Adrenal gland (tissue), 12 donors: ENCODE results near the gene CCDC192. TPM values are rescaled to one million over a fixed set of nuclear protein-coding genes. Genes with fewer than 3 reads are reported as not detected.
"Not testable (repeated sequence)": the region's sequence is repeated elsewhere in the genome, so short reads cannot be mapped to it uniquely, and the experiment has no call there.

ENCODE experiments used
- DNase-seq, 7 donors: peaks; one replicate each; pipeline ENCODE4 v3.0.0-alpha.2; 2019 to 2020
- H3K27ac ChIP-seq, 5 donors: fragments of 200-600 bp; sonication (generic) in 4 of 5; 1 replicate in 3 of 5; 2 replicates in 2 of 5; pipeline versions ENCODE4 v1.5.1 to v1.8.0; 2016 to 2020; ENCODE audit warnings: mild to moderate bottlenecking in 1 of 5
- H3K27me3 ChIP-seq: fragments of 200-600 bp; 2 replicates; pipeline ENCODE4 v1.8.0; 2021
- H3K36me3 ChIP-seq, 2 donors: fragments of 200-600 bp; replicated peaks in 1 of 2; 1 replicate in 1 of 2; 2 replicates in 1 of 2; pipeline versions ENCODE4 v1.5.1 to v1.8.0; 2018 to 2022
- H3K4me1 ChIP-seq, 2 donors: fragments of 200-600 bp; replicated peaks in 1 of 2; 1 replicate in 1 of 2; 2 replicates in 1 of 2; pipeline versions ENCODE4 v1.5.1 to v1.8.0; 2018 to 2021
- H3K4me3 ChIP-seq, 4 donors: fragments of 200-600 bp; sonication (generic) in 3 of 4; one replicate each; pipeline ENCODE4 v1.5.1; 2016 to 2018
- H3K9me3 ChIP-seq, 3 donors: fragments of 200-600 bp; sonication (generic) in 1 of 3; replicated peaks in 1 of 3; 1 replicate in 2 of 3; 2 replicates in 1 of 3; pipeline versions ENCODE4 v1.5.1 to v1.8.0; 2016 to 2021
- CTCF ChIP-seq, 6 experiments: fragments of 450-650 bp in 4 of 6; fragments of 200-600 bp in 2 of 6; sonication (generic) in 1 of 6; IDR thresholded peaks; 1 replicate in 5 of 6; 2 replicates in 1 of 6; pipeline versions ENCODE4 v1.5.1 to v1.8.0; 2016 to 2021; ENCODE audit warnings: antibody characterized with exemption in 6 of 6, mild to moderate bottlenecking in 2 of 6, moderate library complexity in 1 of 6
- POLR2A ChIP-seq, 2 donors: fragments of 450-650 bp; IDR thresholded peaks; one replicate each; pipeline ENCODE4 v1.6.1; 2017; ENCODE audit warnings: antibody characterized with exemption in 2 of 2, mild to moderate bottlenecking in 2 of 2, moderate library complexity in 1 of 2
- WGBS, 4 donors: extraction: QIAGEN DNeasy Blood & Tissue Kit in 2 of 4; methylation state at CpG; one replicate each; pipeline versions ENCODE4 v1.1.5 to v1.1.7; 2013 to 2017; 5-methylcytosine and 5-hydroxymethylcytosine counted together
- intact Hi-C, 2 donors: fragments of 100-400 bp; cut with DNase I; formaldehyde crosslinking; loops; one replicate each; pipeline versions ENCODE4 v1.14.1 to v1.15.0; 2022 to 2023
- polyA plus RNA-seq, 3 donors: library from polyadenylated mRNA; stranded (reverse); fragments of 200-250 nt in 2 of 3; fragments of 350-450 nt in 1 of 3; fragmentation: Illumina TruSeq in 1 of 3; extraction: RNeasy Lipid Tissue Mini Kit (QIAGEN cat#74804) in 1 of 3; gene quantifications; one replicate each; pipeline ENCODE4 v1.2.3, GENCODE V29; 2013 to 2014
- total RNA-seq, 9 donors: library from RNA; depleted of rRNA in 4 of 9; stranded (reverse); fragments of >200 nt in 4 of 9; fragments of 120-200 nt in 1 of 9; fragmentation: NEBNext Ultra II Directional in 1 of 9; extraction: Animal tissue kit (Norgen Biotek cat#: 25700) in 1 of 9; gene quantifications; one replicate each; pipeline versions ENCODE4 v1.1.0 to v1.2.4, GENCODE V29; 2013 to 2023
- donor health status: healthy with polysubstance abuse.
- donor health status: Bipolar disorder and iron deficiency.
- donor health status: DM: yes; HTN: yes; CAD: no.
- donor health status: DM: no; HTN: no; CAD: no.
- donor health status: DM: no; HTN: no; CAD: no.
- donor health status: DM: yes; HTN: yes; CAD: no.

The CCDC192 gene
- total and polyA plus RNA-seq, 12 donors: 0.35 to 0.56 (median 0.46) TPM; not detected in 8

DNA sequence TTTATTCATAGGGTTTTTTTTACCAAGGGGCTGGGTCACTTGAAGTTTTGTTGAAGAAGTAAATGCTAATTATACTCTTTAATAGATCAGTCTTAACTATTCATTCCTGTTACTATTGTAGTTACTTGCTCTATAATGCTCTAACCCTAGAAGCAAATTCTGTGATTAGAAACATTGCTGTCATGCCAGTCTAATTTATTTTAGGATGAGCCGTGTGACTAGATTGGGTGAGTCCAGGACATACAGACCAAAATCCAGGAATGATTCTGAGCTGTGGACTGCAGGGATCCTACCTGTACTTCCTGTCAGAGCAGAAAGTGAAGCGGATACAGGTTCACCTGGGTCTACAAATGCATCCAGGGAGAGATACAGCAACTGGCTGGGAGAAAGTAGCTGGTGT lies 757 bp upstream of the CCDC192 start:
- TF ChIP-seq POLR2A (IDR thresholded peaks at IDR 0.05): no peak
- no peak for TF ChIP-seq CTCF (IDR thresholded peaks at IDR 0.05)
- no peaks in the 10 kb centered on the region for H3K27me3 ChIP-seq
- no peak for DNase-seq
- H3K27ac ChIP-seq: no peak overlapping the region
- H3K4me1 ChIP-seq: peaks cover 17 to 30% of the 10 kb centered on the region in 2 donors
- H3K4me3 ChIP-seq: no peak overlapping the region
- intact Hi-C loops: no loop called here
- H3K9me3 ChIP-seq: no peaks in the 10 kb centered on the region
- H3K36me3 ChIP-seq: no peaks in the 10 kb centered on the region
- 83 to 92% (median 86%) methylated on average over 2 of the region's 2 CpGs for WGBS, 4 donors

GRCh38 chr5:127705120-127705892 lies 2.1 kb downstream of the CCDC192 start:
- 35 to 39% (median 37%) methylated on average over 4 of the region's 4 CpGs for WGBS, 4 donors
- no peaks in the 10 kb centered on the region for H3K27me3 ChIP-seq
- no peaks in the 10 kb centered on the region for H3K9me3 ChIP-seq
- peaks cover 17 to 21% of the 10 kb centered on the region in 2 donors for H3K4me1 ChIP-seq
- peak overlapping the region in 4 of 5 donors; percentile 5 to 50 (median 36) for H3K27ac ChIP-seq
- H3K36me3 ChIP-seq: no peaks in the 10 kb centered on the region
- DNase-seq: peak; percentile 44 to 77 (median 54)
- intact Hi-C loops: no loop called here
- peak overlapping the region in 1 of 4 donors; percentile 30 for H3K4me3 ChIP-seq
- TF ChIP-seq CTCF (IDR thresholded peaks at IDR 0.05) (no peak), POLR2A (IDR thresholded peaks at IDR 0.05) (no peak)

- H3K4me3 ChIP-seq: no peak overlapping the region
- no peaks in the 10 kb centered on the region for H3K27me3 ChIP-seq
- H3K36me3 ChIP-seq: no peaks in the 10 kb centered on the region
- TF ChIP-seq POLR2A (IDR thresholded peaks at IDR 0.05) (no peak), CTCF (IDR thresholded peaks at IDR 0.05) (no peak)
- H3K9me3 ChIP-seq: no peaks in the 10 kb centered on the region
- peaks cover 17% of the 10 kb centered on the region in 2 donors for H3K4me1 ChIP-seq
- H3K27ac ChIP-seq: peak overlapping the region in 1 of 5 donors; percentile 11
- intact Hi-C loops: no loop called here
- WGBS, 4 donors: 31 to 48% (median 38%) methylated on average over 1 of the region's 1 CpG
- no peak for DNase-seq
These were observed 3.5 kb downstream of the CCDC192 start for GRCh38 chr5:127706691-127707090.

DNA sequence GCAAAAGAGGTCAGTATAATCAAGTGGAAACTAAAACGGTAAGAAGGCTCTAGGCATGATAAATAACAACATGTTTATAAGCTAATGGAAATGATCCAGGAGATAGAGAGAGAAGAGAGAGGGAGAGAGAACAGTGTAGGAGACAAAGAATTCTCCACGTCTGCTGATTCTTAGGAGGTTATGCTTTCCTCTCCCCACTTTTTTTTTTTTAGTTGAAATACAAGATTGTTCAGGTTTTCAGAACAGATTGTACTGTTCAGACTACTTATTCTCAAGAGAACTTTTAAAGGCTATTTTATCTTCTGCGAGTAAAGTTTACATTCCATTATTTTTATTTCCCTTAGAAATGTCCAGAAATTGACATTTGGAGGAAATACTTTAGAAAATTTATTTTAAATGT lies 4.0 kb downstream of the CCDC192 start:
- intact Hi-C loops: no loop called here
- Histone ChIP-seq H3K36me3 (no peaks in the 10 kb centered on the region), H3K27ac (peak overlapping the region in 1 of 5 donors; percentile 11), H3K27me3 (no peaks in the 10 kb centered on the region), H3K9me3 (no peaks in the 10 kb centered on the region), H3K4me1 (peaks cover 17% of the 10 kb centered on the region in 2 donors), H3K4me3 (no peak overlapping the region)
- no peak for DNase-seq
- no peak for TF ChIP-seq POLR2A (IDR thresholded peaks at IDR 0.05)
- no peak for TF ChIP-seq CTCF (IDR thresholded peaks at IDR 0.05)
- 44 to 49% (median 46%) methylated on average over 3 of the region's 3 CpGs for WGBS, 4 donors

- H3K36me3 ChIP-seq, intact Hi-C loops, DNase-seq, H3K27ac ChIP-seq, H3K9me3 ChIP-seq, H3K4me1 ChIP-seq, H3K27me3 ChIP-seq, H3K4me3 ChIP-seq: not testable (repeated sequence)
- 64 to 71% (median 68%) methylated on average over 4 of the region's 4 CpGs for WGBS, 4 donors
These were observed 9.9 kb downstream of the CCDC192 start for GRCh38 chr5:127713083-127713482.
